ENCODE measurements around the gene BTLA.
"Not testable (repeated sequence)": the region's sequence is repeated elsewhere in the genome, so short reads cannot be mapped to it uniquely, and the experiment has no call there.

GRCh38 chr3:112422921-112423320 lies 76.4 kb downstream of the BTLA start:
- TF ChIP-seq NFYB (IDR thresholded peaks at IDR 0.05; ENCODE audit: insufficient read depth, low read depth, low read length); EZH2 (IDR thresholded peaks at IDR 0.05; ENCODE audit: borderline replicate concordance, control insufficient read depth, low read depth, low read length); SPI1 (IDR thresholded peaks at IDR 0.05; ENCODE audit: borderline replicate concordance, insufficient read depth, low read depth, low read length); CEBPZ (IDR thresholded peaks at IDR 0.05; ENCODE audit: low read depth, low read length); CEBPB (IDR thresholded peaks at IDR 0.05; ENCODE audit: borderline replicate concordance in 1 of 2, low read depth in 2 of 2, low read length in 2 of 2); ZNF274 (IDR thresholded peaks at IDR 0.05; ENCODE audit: insufficient read depth, insufficient read length); TCF12 (IDR thresholded peaks at IDR 0.05; ENCODE audit: low read depth, low read length): not testable (repeated sequence)
- TF ChIP-seq, protein P1, sequence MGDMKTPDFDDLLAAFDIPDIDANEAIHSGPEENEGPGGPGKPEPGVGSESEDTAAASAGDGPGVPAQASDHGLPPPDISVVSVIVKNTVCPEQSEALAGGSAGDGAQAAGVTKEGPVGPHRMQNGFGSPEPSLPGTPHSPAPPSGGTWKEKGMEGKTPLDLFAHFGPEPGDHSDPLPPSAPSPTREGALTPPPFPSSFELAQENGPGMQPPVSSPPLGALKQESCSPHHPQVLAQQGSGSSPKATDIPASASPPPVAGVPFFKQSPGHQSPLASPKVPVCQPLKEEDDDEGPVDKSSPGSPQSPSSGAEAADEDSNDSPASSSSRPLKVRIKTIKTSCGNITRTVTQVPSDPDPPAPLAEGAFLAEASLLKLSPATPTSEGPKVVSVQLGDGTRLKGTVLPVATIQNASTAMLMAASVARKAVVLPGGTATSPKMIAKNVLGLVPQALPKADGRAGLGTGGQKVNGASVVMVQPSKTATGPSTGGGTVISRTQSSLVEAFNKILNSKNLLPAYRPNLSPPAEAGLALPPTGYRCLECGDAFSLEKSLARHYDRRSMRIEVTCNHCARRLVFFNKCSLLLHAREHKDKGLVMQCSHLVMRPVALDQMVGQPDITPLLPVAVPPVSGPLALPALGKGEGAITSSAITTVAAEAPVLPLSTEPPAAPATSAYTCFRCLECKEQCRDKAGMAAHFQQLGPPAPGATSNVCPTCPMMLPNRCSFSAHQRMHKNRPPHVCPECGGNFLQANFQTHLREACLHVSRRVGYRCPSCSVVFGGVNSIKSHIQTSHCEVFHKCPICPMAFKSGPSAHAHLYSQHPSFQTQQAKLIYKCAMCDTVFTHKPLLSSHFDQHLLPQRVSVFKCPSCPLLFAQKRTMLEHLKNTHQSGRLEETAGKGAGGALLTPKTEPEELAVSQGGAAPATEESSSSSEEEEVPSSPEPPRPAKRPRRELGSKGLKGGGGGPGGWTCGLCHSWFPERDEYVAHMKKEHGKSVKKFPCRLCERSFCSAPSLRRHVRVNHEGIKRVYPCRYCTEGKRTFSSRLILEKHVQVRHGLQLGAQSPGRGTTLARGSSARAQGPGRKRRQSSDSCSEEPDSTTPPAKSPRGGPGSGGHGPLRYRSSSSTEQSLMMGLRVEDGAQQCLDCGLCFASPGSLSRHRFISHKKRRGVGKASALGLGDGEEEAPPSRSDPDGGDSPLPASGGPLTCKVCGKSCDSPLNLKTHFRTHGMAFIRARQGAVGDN (IDR thresholded peaks at IDR 0.05): not testable (repeated sequence)
